Renal pelvis (tissue), 4 donors: Measurements from ENCODE around the gene KCNH2. TPM values are rescaled to one million over a fixed set of nuclear protein-coding genes. Genes with fewer than 3 reads are reported as not detected.

Experiments used
- DNase-seq: peaks from one replicate; pipeline ENCODE4 v3.0.0-alpha.2; 2013
- polyA plus RNA-seq, 3 donors: library from polyadenylated mRNA; unstranded; fragments of 120-200 nt; gene quantifications; one replicate each; pipeline ENCODE4 v1.2.1, GENCODE V29; 2013; ENCODE audit not compliant: insufficient read length in 3 of 3

Gene KCNH2
- polyA plus RNA-seq, 3 donors, result 16.9 to 22.5 (median 21.0) TPM

DNA sequence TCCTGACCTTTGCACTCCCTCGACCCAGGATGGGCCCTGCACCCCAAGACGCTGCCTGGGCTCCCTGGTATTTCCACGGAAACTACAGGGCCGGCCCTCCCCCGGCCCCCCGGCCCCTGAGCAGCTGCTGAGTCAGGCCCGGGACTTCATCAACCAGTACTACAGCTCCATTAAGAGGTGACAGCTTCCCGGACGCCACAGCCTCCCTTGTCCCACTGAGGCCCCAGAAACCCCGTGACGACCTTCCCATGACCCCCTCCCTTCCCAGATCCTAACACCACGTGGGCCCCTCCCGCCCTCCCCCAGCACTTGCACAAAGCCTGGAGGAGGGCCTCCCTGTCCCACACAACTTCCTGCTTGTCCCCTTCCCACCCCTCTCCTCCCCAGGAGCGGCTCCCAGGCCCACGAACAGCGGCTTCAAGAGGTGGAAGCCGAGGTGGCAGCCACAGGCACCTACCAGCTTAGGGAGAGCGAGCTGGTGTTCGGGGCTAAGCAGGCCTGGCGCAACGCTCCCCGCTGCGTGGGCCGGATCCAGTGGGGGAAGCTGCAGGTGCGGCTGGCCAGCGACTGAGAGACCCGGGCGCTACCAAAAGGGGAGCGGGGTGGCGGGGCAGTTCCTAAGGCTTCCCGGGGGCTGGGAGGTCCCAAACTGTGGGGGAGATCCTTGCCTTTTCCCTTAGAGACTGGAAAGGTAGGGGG is 18.4 kb upstream of the KCNH2 start:
- DNase-seq, result no peak

DNA sequence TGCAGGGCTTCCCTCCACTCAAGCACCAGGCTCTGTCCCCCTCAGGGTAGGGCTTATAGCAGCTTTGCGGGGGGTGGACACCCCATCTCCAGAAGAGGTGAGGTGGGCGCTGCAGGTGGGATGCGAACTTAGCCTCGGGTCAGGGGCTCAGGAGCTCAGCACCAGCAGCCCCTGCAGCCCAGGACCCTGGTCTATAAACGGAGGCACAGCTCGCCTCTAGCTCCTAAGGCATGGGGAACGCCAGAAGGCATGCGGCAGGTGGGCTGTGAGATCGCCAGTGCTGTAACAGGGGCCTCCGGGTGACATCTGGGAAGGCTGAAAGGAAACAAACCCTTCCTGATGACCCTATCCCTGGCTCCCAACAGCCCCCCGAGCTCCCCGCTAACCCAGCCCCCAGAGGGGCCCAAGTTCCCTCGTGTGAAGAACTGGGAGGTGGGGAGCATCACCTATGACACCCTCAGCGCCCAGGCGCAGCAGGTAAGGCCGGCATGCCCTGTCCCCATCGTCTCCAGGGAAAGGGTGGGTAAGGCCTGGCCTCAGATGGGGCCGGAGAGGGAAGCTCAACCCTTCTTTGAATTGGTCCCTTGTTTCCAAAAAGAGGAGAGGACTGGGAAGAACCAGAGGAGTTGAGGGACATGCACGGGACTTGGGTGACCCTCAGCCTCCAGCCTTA is 16.9 kb upstream of the KCNH2 start:
- no peak for DNase-seq

DNA sequence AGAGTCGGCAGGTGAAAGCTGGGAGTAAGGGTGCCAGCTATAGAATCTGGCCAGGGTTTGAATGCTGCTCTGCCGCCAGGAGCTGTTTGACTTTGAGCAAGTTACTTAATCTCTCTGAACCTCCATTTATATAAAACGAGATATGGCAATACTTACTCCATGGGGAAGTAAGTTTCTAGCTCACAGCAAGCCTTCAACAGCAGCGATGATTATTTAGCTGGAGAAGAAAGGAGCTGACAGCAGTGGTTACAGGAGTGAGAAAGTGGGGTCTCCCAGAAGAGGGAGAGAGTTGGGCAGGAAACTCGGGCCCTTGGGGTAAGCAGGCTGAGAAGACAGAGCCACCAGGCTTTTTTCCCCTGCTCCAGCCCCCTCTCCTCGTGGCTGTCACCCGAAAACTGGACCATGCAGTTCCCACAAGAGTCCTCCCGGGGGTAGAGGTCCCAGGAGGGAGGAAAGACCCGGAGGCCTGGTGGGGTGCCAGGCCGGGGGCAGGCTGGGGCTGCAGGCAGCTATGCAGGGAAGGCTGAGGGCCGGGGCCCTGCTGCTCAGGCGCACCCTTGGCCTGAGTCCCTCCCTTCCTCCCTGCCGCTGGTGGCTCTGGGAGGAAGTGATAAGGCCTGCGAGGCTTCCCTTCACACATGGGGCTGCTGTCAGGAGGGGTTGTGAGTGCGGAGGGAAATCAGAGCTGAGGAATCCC is 16.2 kb upstream of the KCNH2 start:
- no peak for DNase-seq

DNA sequence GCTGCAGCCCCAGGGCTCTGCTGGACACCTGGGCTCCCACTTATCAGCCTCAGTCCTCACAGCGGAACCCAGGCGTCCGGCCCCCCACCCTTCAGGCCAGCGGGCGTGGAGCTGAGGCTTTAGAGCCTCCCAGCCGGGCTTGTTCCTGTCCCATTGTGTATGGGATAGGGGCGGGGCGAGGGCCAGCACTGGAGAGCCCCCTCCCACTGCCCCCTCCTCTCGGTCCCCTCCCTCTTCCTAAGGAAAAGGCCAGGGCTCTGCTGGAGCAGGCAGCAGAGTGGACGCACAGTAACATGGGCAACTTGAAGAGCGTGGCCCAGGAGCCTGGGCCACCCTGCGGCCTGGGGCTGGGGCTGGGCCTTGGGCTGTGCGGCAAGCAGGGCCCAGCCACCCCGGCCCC is 15.4 kb upstream of the KCNH2 start:
- DNase-seq, result no peak

DNA sequence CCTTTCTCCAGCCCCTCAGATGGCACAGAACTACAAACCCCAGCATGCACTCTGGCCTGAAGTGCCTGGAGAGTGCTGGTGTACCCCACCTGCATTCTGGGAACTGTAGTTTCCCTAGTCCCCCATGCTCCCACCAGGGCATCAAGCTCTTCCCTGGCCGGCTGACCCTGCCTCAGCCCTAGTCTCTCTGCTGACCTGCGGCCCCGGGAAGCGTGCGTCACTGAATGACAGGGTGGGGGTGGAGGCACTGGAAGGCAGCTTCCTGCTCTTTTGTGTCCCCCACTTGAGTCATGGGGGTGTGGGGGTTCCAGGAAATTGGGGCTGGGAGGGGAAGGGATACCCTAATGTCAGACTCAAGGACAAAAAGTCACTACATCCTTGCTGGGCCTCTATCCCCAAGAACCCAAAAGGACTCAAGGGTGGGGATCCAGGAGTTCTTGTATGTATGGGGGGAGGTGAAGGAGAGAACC is 14.7 kb upstream of the KCNH2 start:
- no peak for DNase-seq

DNA sequence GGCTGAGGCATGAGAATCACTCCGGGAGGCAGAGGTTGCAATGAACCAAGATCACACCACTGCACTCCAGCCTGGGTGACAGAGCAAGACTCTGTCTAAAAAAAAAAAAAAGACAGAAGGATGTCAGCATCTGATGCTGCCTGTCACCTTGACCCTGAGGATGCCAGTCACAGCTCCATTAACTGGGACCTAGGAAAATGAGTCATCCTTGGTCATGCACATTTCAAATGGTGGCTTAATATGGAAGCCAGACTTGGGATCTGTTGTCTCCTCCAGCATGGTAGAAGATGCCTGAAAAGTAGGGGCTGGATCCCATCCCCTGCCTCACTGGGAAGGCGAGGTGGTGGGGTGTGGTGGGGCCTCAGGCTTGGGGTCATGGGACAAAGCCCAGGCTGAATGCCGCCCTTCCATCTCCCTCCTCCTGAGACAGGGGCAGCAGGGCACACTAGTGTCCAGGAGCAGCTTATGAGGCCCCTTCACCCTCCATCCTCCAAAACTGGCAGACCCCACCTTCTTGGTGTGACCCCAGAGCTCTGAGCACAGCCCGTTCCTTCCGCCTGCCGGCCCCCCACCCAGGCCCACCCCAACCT is 14.0 kb upstream of the KCNH2 start:
- no peak for DNase-seq

DNA sequence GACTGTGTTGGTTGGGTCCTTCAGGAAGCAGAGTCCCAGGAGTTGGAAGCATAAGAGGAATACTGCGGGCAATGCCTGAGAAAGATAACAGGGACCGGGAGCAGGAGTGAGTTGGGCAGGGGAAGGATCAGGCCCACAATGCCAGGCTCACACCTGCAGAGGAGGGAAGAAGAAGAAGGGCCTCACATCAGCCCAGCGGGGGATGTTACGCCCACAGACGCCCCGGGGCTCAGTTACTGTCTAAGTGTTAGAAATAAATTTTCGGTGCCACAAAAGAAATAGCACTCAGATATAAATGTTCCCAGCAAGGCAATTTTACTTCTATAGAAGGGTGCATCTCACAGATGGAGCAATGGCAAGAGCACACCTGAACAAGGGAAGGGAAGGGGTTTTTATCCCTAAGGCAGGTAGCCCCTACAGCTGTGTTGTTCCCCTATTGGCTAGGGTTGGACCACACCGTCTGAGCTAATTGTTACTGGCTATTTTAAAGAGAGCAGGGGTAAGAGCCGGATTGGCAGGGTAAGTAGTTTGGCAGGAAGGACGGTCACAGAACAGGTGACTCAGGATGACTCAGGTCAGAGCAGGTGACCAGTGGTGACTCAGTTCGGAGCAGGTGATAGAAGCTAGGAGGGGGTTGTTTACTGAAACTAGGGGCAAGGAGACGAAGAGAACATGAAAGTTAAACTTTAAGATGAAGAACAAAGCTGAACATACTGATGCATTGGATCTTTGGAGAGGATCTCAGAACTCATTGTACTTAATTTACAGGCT is 12.5 kb upstream of the KCNH2 start, which contains the start of gene NOS3:
Gene NOS3, plus strand, starts transcription at position 602 of the 771 bp plus-strand sequence. CDS start 2,787 bp downstream, outside the sequence.
- DNase-seq, result no peak

DNA sequence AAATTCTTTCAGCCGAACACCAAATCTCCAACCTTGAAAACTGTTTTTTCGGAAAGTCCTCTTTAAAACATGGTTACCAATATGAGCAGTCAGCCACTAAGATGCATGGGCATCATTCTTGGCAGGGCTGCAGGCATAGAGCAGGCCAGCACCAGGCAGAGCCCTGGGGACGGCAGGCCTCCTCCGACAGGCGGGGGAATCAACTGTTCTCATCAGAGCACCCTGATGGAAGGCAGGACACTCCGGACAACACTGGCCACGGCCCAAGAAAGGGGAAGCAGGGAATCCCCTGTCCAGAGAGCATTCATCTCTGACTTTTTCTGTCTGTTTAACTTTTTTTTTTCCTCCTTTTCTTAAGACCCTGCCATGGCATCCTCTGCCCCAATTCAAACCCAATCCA is 11.3 kb upstream of the KCNH2 start:
- no peak for DNase-seq

DNA sequence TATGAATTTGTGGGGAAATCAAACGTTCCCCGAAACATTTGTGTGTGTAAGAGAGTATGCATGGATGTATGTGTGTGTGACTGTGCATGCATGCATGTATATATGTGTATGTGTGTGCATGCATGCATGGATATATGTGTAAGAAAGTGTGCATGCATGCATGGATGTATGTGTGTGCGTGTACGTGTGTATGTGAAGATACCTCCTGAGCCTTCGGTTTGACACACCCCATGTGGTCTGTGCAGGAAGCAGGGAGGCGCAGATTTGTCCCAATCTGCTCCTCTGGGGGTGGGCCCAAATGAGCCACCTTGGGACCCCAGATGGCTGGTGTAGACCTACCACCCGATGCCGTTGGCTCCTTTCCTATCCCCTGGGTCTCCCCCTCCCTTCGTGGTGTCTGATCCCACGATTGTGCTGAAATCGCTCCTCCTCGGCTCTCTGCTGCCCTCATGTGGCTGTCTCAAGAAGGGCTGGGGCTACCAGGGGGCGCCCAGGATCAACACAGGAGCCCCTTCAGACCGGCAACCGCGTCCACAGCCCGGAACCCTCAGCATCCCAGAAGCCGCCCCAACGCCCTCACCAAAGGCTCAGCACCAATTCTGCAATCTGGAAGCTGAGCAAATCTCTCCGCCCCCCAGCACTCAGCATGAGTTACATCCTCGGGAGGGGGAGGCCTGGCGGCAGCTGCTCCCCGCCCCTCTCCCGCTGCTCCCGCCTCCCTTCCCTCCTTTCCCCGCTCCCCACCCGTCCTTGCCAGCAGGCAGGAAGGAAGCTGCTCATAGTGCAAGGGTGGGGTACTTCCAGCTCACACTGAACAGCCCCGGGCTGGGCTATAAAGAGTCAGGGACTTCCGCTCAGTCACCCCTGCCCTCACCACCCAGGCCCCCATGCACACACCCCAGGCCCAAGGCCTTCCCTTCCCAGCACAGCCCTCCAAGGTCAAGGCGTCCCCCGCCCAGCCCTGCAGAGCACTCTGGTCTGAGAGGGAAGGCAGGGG is 10.4 kb upstream of the KCNH2 start:
- no peak for DNase-seq

DNA sequence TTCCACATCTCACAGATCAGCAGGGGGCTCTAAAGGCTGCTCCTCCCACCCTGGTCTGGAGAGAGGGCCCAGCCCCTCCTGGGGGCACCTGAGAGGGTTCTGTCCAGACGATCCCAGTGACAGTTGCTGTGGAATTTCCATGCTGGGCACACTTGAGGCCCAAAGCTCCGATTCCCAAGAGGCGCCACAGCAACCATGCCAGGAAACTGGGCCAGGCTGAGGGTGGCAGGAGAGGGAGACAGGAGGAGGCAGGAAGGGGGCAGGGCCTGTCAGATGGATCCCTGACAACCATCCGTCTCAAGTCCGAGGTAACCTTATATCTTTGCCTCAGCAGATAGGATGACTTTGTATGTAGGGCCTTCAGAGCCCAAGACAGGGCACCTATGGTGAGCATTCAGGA is 8.4 kb upstream of the KCNH2 start:
- no peak for DNase-seq

DNA sequence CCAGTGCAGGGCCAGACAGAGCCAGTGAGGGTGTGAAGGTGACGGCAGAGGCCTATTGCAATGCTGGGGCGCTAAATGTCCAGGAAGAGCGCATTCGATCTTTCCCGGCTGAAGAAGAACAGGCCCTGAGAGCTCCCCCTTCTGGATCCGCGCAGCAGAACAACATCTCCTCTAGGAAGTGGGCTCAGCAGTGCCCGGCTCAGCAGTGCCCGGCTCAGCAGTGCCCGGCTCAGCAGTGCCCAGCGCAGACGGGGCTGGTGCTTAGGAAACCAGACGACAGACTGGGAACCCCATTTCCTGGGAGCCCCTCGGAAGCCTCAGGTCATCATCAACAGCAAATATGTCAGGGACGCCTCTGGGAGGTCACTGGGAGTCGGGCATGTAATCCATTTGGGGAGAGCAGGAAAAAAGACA is 8.0 kb upstream of the KCNH2 start:
- DNase-seq, result no peak

DNA sequence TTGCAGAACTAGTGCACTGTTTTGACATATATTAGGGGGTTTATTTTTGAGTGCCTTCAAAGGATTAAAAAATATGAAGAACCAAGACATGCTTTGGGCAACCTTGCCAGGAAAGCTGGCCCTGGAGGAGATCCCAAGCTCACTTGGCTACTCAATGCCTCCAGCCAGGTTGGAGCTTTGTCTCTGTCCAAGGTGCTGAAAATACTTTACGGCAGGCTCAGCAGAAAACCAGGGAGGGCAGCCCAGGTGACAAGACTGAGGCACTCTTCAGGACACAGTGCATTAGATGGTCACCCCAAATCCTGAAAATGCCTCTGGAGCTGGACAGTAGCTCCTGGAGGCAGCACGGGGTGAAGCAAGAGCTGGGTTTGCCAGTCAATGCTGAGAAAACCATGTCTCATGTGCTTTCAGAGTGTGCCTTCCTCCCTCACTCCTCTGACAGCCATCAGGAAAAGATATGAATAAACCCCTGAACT is 5.8 kb upstream of the KCNH2 start:
- DNase-seq, result no peak

DNA sequence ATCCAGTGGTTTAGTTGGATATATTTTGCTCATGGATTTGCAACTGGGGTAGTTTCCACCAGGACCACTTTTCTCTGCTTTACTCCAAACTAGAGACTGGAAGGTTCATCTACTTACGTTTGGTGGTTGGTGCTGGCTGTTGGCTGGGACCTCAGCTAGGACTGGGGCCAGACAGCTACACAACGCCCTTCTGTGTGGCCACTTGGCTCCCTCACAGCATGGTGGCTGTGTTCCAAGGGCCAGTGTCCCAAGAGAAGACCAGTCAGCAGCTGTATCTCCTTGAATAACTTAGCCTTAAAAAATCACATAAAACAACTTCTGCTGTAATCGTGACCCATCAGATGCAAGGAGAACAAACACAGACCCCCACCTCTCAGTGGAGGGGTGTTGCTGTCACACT is 4.2 kb upstream of the KCNH2 start:
- DNase-seq, result no peak

DNA sequence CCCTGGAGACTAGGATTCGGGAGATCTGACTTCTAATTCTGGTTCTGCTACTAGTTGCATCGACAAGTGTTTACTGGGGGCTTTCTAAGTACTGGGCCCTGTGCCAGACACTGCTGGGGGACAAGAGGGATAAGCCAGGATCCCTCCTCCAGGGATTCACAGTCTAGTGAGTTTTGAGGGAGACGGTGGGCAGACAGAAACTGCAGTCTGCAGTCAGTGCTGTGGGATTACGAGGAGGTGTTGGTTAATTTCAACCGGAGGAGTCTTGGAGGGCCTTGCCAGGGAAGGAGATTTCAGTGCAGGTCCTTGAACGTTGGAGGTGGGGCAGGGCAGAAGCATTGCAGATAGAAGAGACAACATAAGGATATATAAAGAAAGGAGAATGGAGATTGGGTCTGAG is 3.5 kb upstream of the KCNH2 start:
- no peak for DNase-seq

DNA sequence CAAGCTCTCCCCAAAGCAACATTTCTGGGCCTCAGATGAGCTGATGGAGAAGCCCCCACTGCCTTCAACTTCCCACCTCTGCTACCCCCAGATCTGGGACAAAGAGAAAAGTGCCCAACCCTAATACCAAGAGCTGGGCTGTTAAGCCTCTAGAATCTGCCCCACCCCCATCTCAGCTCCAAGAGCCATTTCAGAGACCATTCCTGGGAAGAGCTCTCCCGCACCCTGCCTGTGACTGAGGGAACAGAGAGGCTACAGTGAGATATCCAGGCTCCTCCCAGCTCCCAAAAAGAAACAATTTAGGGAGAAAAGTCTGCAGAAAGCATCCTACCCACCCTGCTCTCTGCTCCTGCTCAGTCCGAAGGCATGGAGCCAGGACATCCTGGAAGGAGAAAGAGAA is 2.5 kb upstream of the KCNH2 start:
- DNase-seq, result no peak

DNA sequence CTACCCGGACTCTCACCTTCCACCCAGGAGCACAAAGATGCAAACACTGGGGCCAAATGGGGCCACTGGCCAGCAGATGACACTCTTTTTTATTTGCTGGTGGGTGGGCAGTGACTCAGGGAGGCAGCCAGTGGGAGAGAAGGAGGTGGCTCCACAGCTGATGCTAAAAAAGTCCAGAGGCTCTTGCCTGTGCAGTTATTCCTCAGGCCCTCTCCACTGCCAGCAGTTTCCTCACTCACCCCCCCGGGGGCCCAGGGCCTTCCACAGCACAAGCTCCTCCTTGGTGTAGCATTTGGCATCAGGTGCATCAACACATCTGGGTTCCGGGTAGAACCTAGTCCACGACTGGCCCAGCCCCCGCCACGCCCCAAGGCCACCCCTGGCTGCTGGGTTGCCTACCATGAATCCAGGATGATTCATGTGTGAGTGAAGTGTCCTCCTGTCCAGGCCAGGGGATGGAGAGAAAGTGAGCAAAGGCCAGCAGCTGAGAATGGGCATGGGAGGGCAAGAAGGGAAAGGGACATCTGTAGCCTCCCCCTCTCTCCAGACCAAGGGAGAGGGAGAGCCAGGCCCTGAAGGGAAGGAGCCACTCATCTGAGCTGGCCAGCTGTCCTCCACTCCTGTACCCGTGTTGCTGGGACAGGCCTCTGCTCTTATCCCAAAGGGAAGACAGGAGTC is 1.7 kb upstream of the KCNH2 start:
- no peak for DNase-seq

DNA sequence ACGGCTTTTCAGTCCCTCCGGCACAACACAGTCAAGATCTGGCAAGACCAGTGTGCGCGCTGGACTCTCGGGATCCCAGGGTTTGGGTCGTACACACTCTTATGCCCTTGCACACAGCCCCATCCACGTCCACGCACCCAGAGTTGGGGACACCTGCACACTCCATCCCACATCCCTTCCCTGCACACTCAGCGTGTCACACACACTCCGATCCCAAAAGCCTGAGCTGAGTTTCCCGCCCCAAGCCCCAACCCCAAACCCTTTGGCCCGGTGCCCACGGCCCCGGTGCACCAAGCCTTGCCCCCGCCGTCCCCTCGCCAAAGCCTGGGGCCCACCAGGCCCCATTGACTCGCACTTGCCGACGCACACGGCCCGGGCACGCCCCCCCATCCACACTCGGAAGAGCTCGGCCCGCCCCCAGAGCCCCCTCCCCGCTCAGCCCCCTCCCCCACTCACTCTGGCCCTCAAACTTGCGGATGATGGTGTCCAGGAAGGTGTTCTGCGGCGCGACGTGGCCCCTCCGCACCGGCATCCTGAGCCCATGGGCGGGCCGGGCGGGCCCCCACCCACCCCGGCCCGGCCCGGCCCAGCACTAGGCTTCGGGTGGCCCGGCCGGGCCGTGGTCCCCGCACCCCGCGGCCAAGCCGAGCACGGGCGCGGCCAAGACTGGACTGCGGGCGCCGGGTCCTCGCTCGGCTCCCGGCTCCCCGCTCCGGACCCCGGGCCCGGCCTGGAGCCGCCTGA is 567 bp downstream of the KCNH2 start:
- no peak for DNase-seq

DNA sequence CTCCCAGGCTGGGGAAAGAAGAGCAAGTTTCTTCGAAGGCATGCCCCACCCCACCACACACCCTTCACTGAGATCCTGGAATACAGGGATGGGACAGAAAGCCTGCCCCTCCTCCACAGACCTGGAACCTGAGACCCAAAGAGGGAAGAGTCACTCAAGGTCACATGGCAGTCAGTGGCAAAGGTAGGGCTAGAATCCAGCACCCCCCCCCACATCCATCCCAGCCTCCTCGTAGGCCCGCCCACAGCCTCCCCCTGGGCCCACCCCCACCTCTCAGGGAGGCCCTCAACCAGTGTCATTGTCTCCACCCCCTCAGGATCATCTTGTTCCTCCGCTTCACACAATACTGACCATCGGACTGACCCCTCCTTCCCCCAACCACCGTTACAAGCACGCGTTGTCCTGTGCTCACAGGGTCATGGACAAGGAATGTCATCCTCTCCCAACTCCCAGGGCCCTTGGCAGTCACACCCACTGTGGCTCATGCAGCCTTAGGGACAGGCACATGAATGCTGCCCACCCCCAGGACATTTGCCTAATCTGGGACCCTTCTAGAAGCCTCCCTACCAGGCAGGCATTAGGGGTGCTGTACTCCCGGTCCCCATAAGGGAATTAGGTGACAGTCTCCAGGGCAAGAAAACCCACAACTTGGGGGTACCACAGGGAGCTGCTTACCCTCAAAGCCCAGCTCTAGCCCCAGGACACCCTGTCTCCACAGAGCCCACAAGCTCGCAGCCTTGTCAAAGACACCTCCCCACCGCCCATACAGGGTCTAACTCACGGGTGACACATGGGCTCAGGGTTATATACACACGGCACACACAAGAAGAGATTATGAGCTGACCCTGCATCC is 1.4 kb downstream of the KCNH2 start:
- DNase-seq, result no peak
